OCI-LY1 (cell line): ENCODE results near the gene DUS3L.

ENCODE experiments used
- EZH2 ChIP-seq: fragments of 200-600 bp; sonication (generic), shearing (Covaris generic); IDR thresholded peaks from 2 replicates; pipeline ENCODE4 v1.8.0; 2017; ENCODE audit warnings: borderline replicate concordance, mixed run types, mild to moderate bottlenecking, antibody characterized with exemption, low read length, moderate library complexity, mixed read lengths
- TF ChIP-seq, protein P1 (sequence below): fragments of 200-600 bp; sonication (generic), shearing (Covaris generic); IDR thresholded peaks from 2 replicates; pipeline ENCODE4 v1.5.1; 2017; ENCODE audit warnings: mild to moderate bottlenecking, antibody characterized with exemption, low read length, moderate library complexity, mixed read lengths

DNA sequence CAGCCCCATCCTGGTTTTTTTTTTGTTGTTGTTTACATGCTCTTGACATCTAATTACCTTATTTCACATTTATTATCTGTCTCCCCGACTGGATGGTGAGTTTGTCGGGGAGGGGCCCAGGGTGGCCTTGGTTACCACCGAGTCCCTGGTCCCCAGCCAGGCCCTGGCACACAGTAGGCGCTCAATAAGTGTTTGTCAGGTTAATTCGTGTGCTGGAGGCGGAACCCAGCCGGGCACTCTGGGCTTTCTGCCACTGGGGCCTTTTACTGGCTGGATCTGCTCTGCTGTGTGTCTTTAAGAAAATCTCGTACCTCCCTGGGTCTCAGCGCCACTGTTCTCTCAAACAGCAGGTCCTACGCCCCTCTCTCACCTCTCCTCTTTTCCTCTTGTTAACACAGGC, 18.5 kb upstream of the DUS3L start:
- TF ChIP-seq, protein P1, sequence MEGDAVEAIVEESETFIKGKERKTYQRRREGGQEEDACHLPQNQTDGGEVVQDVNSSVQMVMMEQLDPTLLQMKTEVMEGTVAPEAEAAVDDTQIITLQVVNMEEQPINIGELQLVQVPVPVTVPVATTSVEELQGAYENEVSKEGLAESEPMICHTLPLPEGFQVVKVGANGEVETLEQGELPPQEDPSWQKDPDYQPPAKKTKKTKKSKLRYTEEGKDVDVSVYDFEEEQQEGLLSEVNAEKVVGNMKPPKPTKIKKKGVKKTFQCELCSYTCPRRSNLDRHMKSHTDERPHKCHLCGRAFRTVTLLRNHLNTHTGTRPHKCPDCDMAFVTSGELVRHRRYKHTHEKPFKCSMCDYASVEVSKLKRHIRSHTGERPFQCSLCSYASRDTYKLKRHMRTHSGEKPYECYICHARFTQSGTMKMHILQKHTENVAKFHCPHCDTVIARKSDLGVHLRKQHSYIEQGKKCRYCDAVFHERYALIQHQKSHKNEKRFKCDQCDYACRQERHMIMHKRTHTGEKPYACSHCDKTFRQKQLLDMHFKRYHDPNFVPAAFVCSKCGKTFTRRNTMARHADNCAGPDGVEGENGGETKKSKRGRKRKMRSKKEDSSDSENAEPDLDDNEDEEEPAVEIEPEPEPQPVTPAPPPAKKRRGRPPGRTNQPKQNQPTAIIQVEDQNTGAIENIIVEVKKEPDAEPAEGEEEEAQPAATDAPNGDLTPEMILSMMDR = no peak
- TF ChIP-seq EZH2 = no peak
